ENCODE measurements around the gene FCHO2.

The FCHO2 gene

DNA sequence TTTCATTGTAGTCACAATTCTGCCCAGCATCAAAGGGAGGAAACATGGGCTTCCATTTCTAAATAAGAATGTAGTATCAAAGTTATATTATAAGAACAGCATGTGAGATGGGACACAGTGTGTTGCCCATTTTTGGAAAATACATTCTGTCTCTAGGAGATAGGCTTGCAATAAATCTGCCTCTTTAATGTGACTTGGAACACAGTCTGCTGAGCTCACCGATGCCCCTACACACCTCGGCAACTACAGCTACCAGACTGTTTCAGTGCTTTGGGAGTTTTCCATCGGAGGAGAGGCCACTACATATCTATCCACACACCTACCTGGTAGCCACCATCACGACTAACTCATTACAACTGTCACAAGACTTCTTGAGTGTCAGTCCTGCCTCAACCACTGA lies 18.9 kb upstream of the FCHO2 start:
- H3K9me3 ChIP-seq (ENCODE audit: control insufficient read depth, low read depth, low read length): no peaks in the 10 kb centered on the region
- no peaks in the 10 kb centered on the region for H3K4me1 ChIP-seq (ENCODE audit: control insufficient read depth, low read depth, low read length)

GRCh38 chr5:72937517-72938061 lies 18.3 kb upstream of the FCHO2 start:
- Histone ChIP-seq H3K4me3 (ENCODE audit: low read length) (no peak overlapping the region), H3K27ac (ENCODE audit: low read length) (no peak overlapping the region), H3K9me3 (ENCODE audit: control insufficient read depth, low read depth, low read length) (no peaks in the 10 kb centered on the region), H3K36me3 (ENCODE audit: control insufficient read depth, low read depth, low read length) (no peaks in the 10 kb centered on the region), H3K27me3 (ENCODE audit: control insufficient read depth, insufficient read depth, low read length) (no peaks in the 10 kb centered on the region), H3K9ac (ENCODE audit: low read length) (no peak overlapping the region), H3K4me1 (ENCODE audit: control insufficient read depth, low read depth, low read length) (no peaks in the 10 kb centered on the region)

More for the DNA sequence above, 18.9 kb upstream of the FCHO2 start:
- Histone ChIP-seq H3K27ac (ENCODE audit: low read length) (no peak overlapping the region), H3K27me3 (ENCODE audit: control insufficient read depth, insufficient read depth, low read length) (no peaks in the 10 kb centered on the region), H3K9ac (ENCODE audit: low read length) (no peak overlapping the region), H3K4me3 (ENCODE audit: low read length) (no peak overlapping the region), H3K36me3 (ENCODE audit: control insufficient read depth, low read depth, low read length) (no peaks in the 10 kb centered on the region)

- Histone ChIP-seq H3K9ac (ENCODE audit: low read length) (no peak overlapping the region), H3K4me1 (ENCODE audit: control insufficient read depth, low read depth, low read length) (no peaks in the 10 kb centered on the region), H3K36me3 (ENCODE audit: control insufficient read depth, low read depth, low read length) (no peaks in the 10 kb centered on the region), H3K9me3 (ENCODE audit: control insufficient read depth, low read depth, low read length) (no peaks in the 10 kb centered on the region), H3K27ac (ENCODE audit: low read length) (no peak overlapping the region), H3K27me3 (ENCODE audit: control insufficient read depth, insufficient read depth, low read length) (no peaks in the 10 kb centered on the region), H3K4me3 (ENCODE audit: low read length) (no peak overlapping the region)
Observed at GRCh38 chr5:72938206-72938605, 17.6 kb upstream of the FCHO2 start.

GRCh38 chr5:72940082-72940481 lies 15.8 kb upstream of the FCHO2 start:
- no peaks in the 10 kb centered on the region for H3K27me3 ChIP-seq (ENCODE audit: control insufficient read depth, insufficient read depth, low read length)
- H3K4me3 ChIP-seq (ENCODE audit: low read length): no peak overlapping the region
- H3K36me3 ChIP-seq (ENCODE audit: control insufficient read depth, low read depth, low read length): no peaks in the 10 kb centered on the region
- H3K4me1 ChIP-seq (ENCODE audit: control insufficient read depth, low read depth, low read length): no peaks in the 10 kb centered on the region
- no peaks in the 10 kb centered on the region for H3K9me3 ChIP-seq (ENCODE audit: control insufficient read depth, low read depth, low read length)
- H3K27ac ChIP-seq (ENCODE audit: low read length): no peak overlapping the region
- H3K9ac ChIP-seq (ENCODE audit: low read length): no peak overlapping the region

GRCh38 chr5:72943307-72943706 lies 12.5 kb upstream of the FCHO2 start:
- no peak overlapping the region for H3K4me3 ChIP-seq (ENCODE audit: low read length)
- no peaks in the 10 kb centered on the region for H3K4me1 ChIP-seq (ENCODE audit: control insufficient read depth, low read depth, low read length)
- no peaks in the 10 kb centered on the region for H3K9me3 ChIP-seq (ENCODE audit: control insufficient read depth, low read depth, low read length)
- no peak overlapping the region for H3K27ac ChIP-seq (ENCODE audit: low read length)
- no peaks in the 10 kb centered on the region for H3K27me3 ChIP-seq (ENCODE audit: control insufficient read depth, insufficient read depth, low read length)
- no peaks in the 10 kb centered on the region for H3K36me3 ChIP-seq (ENCODE audit: control insufficient read depth, low read depth, low read length)
- no peak overlapping the region for H3K9ac ChIP-seq (ENCODE audit: low read length)

DNA sequence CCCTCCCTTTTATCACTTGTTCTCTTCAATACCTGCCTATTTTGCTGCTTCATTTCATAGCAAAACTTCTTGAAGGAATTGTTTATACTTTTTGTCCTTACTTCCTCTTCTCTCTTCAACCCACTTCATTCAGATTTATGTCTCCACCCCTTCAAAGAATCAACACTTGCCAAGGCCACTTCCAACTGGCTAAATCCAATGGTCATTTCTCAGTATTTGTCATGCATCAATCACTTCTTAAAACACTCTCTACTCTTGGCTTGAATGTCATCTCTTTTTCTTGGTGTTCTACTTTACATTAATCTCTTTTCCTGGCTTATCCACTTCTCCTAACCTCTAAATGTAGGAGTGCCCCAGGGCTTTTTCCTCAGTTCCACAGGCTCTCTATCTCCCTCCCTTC lies 8.3 kb upstream of the FCHO2 start:
- Histone ChIP-seq H3K27ac (ENCODE audit: low read length) (no peak overlapping the region), H3K9me3 (ENCODE audit: control insufficient read depth, low read depth, low read length) (no peaks in the 10 kb centered on the region), H3K27me3 (ENCODE audit: control insufficient read depth, insufficient read depth, low read length) (no peaks in the 10 kb centered on the region), H3K36me3 (ENCODE audit: control insufficient read depth, low read depth, low read length) (no peaks in the 10 kb centered on the region), H3K9ac (ENCODE audit: low read length) (no peak overlapping the region), H3K4me3 (ENCODE audit: low read length) (no peak overlapping the region), H3K4me1 (ENCODE audit: control insufficient read depth, low read depth, low read length) (no peaks in the 10 kb centered on the region)

- Histone ChIP-seq H3K36me3 (ENCODE audit: control insufficient read depth, low read depth, low read length) (no peaks in the 10 kb centered on the region), H3K9ac (ENCODE audit: low read length) (no peak overlapping the region), H3K4me1 (ENCODE audit: control insufficient read depth, low read depth, low read length) (peaks cover 8% of the 10 kb centered on the region), H3K4me3 (ENCODE audit: low read length) (no peak overlapping the region), H3K9me3 (ENCODE audit: control insufficient read depth, low read depth, low read length) (no peaks in the 10 kb centered on the region), H3K27ac (ENCODE audit: low read length) (no peak overlapping the region), H3K27me3 (ENCODE audit: control insufficient read depth, insufficient read depth, low read length) (peaks cover under 1% of the 10 kb centered on the region)
Observed at GRCh38 chr5:72949481-72949880, 6.4 kb upstream of the FCHO2 start.

DNA sequence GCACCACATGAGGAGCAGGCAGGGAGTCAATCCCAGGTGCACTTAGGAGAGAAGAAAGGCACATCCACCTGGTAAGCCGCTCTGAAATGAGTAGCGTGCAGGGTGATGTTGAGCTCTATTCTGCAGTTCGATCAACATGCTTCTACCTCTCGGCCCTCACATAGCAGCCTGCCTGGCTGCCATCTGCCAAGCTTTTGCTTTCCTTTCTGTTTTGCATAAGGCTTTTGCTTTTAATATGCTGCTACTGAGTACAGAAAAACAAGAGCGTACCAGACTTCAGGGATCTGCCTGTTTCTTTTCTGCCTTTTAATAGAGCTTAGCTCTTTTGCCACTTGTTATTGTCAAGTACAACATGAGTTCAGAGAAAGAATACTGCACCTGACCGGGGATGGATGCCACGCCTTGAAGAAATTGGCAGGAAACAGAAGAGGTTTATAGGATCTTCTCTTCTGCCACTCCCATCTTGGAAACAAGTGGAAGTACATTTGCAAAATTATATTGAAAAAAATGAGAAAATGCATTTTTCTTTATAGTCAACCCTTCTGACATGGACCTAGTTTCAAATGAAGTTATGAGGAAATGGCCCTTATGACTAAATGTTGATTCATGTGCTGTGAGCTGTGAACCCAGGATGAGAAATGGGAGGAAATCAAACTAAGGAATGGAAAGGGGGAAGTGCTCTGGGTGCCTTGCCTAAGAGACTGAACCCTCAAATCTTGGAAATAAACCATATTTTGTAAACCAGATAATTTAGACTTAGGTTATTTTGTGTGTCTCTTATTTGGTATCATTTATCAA lies 4.0 kb upstream of the FCHO2 start:
- no peaks in the 10 kb centered on the region for H3K36me3 ChIP-seq (ENCODE audit: control insufficient read depth, low read depth, low read length)
- no peak overlapping the region for H3K9ac ChIP-seq (ENCODE audit: low read length)
- H3K27ac ChIP-seq (ENCODE audit: low read length): no peak overlapping the region
- H3K4me3 ChIP-seq (ENCODE audit: low read length): no peak overlapping the region
- no peaks in the 10 kb centered on the region for H3K9me3 ChIP-seq (ENCODE audit: control insufficient read depth, low read depth, low read length)
- peaks cover 12% of the 10 kb centered on the region for H3K27me3 ChIP-seq (ENCODE audit: control insufficient read depth, insufficient read depth, low read length)
- H3K4me1 ChIP-seq (ENCODE audit: control insufficient read depth, low read depth, low read length): peaks cover 17% of the 10 kb centered on the region

DNA sequence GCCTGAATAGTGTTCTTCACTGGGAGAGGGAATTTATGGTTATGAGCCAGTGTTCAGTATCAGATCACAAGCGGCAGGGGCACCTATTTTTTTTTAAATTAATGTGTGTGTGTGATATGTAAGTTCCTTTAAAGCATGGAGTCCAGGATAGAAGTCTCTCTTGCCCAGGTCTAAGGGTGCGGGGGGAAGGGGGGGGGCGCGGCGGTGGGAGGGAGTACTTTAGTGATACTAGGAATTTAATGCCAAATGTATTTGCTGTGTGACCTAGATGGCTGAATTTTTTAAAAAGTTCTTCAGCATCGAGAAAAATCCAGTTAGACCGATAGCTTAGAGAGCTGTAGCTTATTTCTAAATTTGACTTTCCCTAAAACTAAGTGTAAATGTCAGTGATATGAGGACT lies 1.5 kb upstream of the FCHO2 start:
- Histone ChIP-seq H3K27ac (ENCODE audit: low read length) (no peak overlapping the region), H3K9me3 (ENCODE audit: control insufficient read depth, low read depth, low read length) (no peaks in the 10 kb centered on the region), H3K9ac (ENCODE audit: low read length) (no peak overlapping the region), H3K4me1 (ENCODE audit: control insufficient read depth, low read depth, low read length) (peaks cover 17% of the 10 kb centered on the region), H3K4me3 (ENCODE audit: low read length) (no peak overlapping the region), H3K27me3 (ENCODE audit: control insufficient read depth, insufficient read depth, low read length) (peaks cover 21% of the 10 kb centered on the region), H3K36me3 (ENCODE audit: control insufficient read depth, low read depth, low read length) (no peaks in the 10 kb centered on the region)

- Histone ChIP-seq H3K36me3 (ENCODE audit: control insufficient read depth, low read depth, low read length) (no peaks in the 10 kb centered on the region), H3K9me3 (ENCODE audit: control insufficient read depth, low read depth, low read length) (no peaks in the 10 kb centered on the region), H3K27me3 (ENCODE audit: control insufficient read depth, insufficient read depth, low read length) (peaks cover 21% of the 10 kb centered on the region), H3K9ac (ENCODE audit: low read length) (peak overlapping the region; percentile 24), H3K4me3 (ENCODE audit: low read length) (peak overlapping the region; percentile 79), H3K4me1 (ENCODE audit: control insufficient read depth, low read depth, low read length) (peaks cover 17% of the 10 kb centered on the region), H3K27ac (ENCODE audit: low read length) (no peak overlapping the region)
Observed at GRCh38 chr5:72955143-72955767, 586 bp upstream of the FCHO2 start.

DNA sequence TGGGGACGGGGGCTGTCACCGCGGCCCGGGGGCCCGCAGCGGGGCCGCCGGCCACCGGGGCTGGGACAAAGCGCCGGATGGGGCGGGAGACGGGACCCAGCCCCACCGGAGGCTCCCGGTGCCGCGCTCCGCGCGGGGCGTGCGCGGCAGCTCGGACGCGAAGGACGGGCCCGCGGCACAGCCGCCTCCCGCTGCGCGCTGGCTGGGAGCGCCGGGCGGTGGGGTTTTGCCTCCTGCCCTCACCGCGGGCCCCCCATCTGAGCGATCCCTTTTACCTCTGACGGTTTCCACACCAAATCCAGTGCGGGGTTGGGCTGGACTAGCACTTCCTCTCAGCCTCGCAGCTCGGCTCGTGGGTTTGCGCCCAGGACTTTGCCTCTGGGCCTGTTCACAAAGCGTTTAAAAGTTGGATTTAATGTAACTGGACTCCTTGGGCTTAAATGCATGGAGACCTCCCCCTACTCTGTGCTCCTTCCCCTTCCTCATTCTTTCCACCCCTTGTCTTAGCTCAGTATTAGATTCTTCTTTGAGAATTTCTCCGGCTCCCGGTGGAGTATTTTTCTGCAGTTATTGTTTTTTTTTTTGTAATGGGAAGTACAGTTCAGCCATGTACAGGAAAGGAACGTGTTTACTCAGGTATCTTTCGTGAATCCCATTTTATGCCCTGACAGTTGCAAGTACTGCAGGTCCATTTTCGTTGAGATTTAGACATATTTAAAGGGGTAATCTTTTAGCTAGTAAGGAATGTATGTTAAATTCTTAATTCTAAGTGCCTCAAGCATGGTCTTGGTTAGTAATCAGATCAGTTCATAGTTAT lies 691 bp downstream of the FCHO2 start:
- peak overlapping the region; percentile 79 for H3K4me3 ChIP-seq (ENCODE audit: low read length)
- H3K27ac ChIP-seq (ENCODE audit: low read length): no peak overlapping the region
- no peaks in the 10 kb centered on the region for H3K36me3 ChIP-seq (ENCODE audit: control insufficient read depth, low read depth, low read length)
- peaks cover 21% of the 10 kb centered on the region for H3K27me3 ChIP-seq (ENCODE audit: control insufficient read depth, insufficient read depth, low read length)
- H3K4me1 ChIP-seq (ENCODE audit: control insufficient read depth, low read depth, low read length): peaks cover 17% of the 10 kb centered on the region
- H3K9me3 ChIP-seq (ENCODE audit: control insufficient read depth, low read depth, low read length): no peaks in the 10 kb centered on the region
- peak overlapping the region; percentile 76 for H3K9ac ChIP-seq (ENCODE audit: low read length)
